Thoracic aorta (tissue), 2 donors: ENCODE measurements around the gene MRPL53. TPM values are rescaled to one million over a fixed set of nuclear protein-coding genes. Genes with fewer than 3 reads are reported as not detected.
A peak's percentile ranks its signal among the peaks of the same experiment; 100 is the strongest.
"Not testable (repeated sequence)": the region's sequence is repeated elsewhere in the genome, so short reads cannot be mapped to it uniquely, and the experiment has no call there.

Source experiments
- ATAC-seq: fragments of 150-250 bp; one replicate; pipeline ENCODE4 v1.8.0; 2017; ENCODE audit warnings: low read depth; ENCODE audit not compliant: insufficient number of reproducible peaks, low FRiP score
- DNase-seq: peaks from one replicate; pipeline ENCODE4 v3.0.0-alpha.2; 2020; ENCODE audit warnings: low spot score
- H3K27ac ChIP-seq, 2 donors: fragments of 200-600 bp; sonication (generic); 1 replicate in 1 of 2; 2 replicates in 1 of 2; pipeline ENCODE4 v1.5.1; 2016; ENCODE audit warnings: mild to moderate bottlenecking in 2 of 2, moderate library complexity in 2 of 2
- H3K27me3 ChIP-seq: fragments of 200-600 bp; sonication (generic); replicated peaks from 2 replicates; pipeline ENCODE4 v1.6.0; 2016; ENCODE audit warnings: mild to moderate bottlenecking; ENCODE audit not compliant: insufficient read depth
- H3K36me3 ChIP-seq: fragments of 200-600 bp; sonication (generic); one replicate; pipeline ENCODE4 v1.5.1; 2016
- H3K4me1 ChIP-seq, 2 donors: fragments of 200-600 bp; sonication (generic); 1 replicate in 1 of 2; 2 replicates in 1 of 2; pipeline versions ENCODE4 v1.5.1 to v1.6.0; 2016; ENCODE audit warnings: low read depth in 2 of 2, mild to moderate bottlenecking in 1 of 2; ENCODE audit not compliant: control insufficient read depth in 1 of 2
- H3K4me3 ChIP-seq: fragments of 200-600 bp; sonication (generic); 2 replicates; pipeline ENCODE4 v1.5.1; 2016; ENCODE audit warnings: mild to moderate bottlenecking
- H3K9me3 ChIP-seq: fragments of 200-600 bp; sonication (generic); 2 replicates; pipeline ENCODE4 v1.5.1; 2016
- total RNA-seq, 2 donors: library from RNA; depleted of rRNA; stranded (reverse); fragments of >200 nt; gene quantifications; one replicate each; pipeline versions ENCODE4 v1.1.0 to v1.2.3, GENCODE V29; 2016
- TF ChIP-seq, protein P1 (sequence below): fragments of 200-600 bp; sonication (generic); IDR thresholded peaks from one replicate; pipeline ENCODE4 v1.5.1; 2019; ENCODE audit warnings: antibody characterized with exemption

The MRPL53 gene
- total RNA-seq, 2 donors from 2014 or later = 14.6 to 40.8 TPM

DNA sequence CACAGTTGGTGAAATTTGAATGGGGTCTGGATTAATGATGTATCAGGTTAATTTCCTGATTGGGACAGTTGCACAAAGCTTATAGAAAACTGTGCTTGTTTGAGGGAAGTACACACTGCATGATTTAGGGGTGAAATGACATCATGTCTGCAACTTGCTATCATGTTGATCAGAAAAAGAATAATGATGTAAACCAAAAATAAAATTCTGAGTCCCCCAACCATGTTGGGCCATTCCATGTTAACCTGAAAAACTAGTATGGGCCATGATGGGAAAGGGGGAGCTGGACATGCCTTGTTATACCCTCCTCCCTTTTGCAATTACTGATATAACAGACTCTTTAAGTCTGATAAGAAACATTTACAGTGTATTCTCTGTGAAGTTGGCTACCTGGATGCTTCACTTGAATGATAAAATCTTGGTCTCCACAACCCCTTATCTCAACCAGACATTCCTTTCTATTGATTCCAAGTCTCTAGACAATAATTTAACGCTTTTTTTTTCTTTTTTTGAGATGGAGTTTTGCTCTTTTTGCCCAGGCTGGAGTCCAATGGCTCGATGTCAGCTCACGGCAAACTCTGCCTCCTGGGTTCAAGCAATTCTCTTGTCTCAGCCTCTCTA lies 21.8 kb downstream of the MRPL53 start:
- Histone ChIP-seq H3K27ac (no peak overlapping the region), H3K4me1 (peaks cover 5 to 7% of the 10 kb centered on the region in 2 donors), H3K4me3 (no peak overlapping the region), H3K9me3 (no peaks in the 10 kb centered on the region), H3K27me3 (no peaks in the 10 kb centered on the region), H3K36me3 (no peaks in the 10 kb centered on the region)
- ATAC-seq = no peak
- TF ChIP-seq, protein P1, sequence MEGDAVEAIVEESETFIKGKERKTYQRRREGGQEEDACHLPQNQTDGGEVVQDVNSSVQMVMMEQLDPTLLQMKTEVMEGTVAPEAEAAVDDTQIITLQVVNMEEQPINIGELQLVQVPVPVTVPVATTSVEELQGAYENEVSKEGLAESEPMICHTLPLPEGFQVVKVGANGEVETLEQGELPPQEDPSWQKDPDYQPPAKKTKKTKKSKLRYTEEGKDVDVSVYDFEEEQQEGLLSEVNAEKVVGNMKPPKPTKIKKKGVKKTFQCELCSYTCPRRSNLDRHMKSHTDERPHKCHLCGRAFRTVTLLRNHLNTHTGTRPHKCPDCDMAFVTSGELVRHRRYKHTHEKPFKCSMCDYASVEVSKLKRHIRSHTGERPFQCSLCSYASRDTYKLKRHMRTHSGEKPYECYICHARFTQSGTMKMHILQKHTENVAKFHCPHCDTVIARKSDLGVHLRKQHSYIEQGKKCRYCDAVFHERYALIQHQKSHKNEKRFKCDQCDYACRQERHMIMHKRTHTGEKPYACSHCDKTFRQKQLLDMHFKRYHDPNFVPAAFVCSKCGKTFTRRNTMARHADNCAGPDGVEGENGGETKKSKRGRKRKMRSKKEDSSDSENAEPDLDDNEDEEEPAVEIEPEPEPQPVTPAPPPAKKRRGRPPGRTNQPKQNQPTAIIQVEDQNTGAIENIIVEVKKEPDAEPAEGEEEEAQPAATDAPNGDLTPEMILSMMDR = no peak
- DNase-seq = no peak

DNA sequence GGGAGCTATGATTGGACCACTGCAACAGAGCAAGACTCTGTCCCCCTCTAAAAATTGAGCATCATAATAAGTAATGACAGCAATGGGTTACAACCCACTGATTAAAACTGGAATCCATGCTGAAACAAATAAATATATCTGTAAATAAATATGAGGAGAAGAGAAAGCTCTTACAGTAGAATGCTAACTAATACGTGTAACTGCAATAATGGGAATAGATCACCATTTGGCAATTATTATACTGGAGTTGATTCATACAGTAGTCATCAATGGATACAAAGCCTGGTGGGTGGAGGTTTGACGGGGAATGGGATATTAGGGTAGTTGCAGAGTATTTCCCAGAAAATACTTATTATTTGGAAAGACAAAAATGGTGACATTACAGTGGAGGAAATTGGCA lies 23.7 kb downstream of the MRPL53 start:
- Histone ChIP-seq H3K36me3 (no peaks in the 10 kb centered on the region), H3K27me3 (no peaks in the 10 kb centered on the region), H3K4me3 (no peak overlapping the region), H3K4me1 (peaks cover 0 to 4% of the 10 kb centered on the region in 2 donors), H3K27ac (no peak overlapping the region), H3K9me3 (no peaks in the 10 kb centered on the region)
- DNase-seq (no peak), ATAC-seq (no peak)
- TF ChIP-seq, protein P1 = no peak

DNA sequence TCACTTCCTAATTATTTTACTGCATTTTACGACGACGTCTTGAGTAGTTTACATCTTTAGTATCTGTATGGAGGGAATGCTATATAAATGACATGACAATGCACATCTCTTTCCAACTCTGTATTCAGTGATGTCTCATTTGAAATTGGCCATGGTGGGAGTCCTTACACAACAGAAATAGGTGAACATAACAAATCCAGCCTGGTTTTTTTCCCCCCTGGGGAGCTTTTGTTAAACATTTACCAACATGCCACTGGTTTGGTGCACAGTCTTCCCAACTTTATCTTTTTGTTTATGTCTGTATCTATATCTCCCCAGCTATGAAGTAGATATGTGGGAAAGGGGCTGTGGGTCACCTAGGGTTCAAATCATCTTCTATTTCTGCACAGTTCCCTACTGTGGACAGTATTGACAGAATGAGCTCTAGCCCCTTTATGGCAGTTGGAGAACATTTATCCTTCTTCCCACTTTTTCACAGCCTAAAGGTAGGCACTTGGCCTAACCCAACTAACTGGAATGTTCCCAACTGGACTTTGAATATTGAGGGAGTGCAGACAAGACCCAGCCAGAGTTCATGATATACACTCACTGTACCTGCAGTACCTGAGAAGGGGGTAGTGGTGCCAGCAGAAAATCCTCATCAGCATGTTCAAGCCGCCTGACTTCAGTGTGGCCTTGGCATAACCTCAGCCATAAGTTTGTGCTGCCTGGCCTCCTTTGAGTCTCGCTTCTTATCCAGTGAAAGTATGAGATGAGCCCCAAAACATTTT lies 25.1 kb downstream of the MRPL53 start:
- ATAC-seq (no peak), DNase-seq (no peak)
- TF ChIP-seq, protein P1 = no peak
- Histone ChIP-seq H3K9me3 (no peaks in the 10 kb centered on the region), H3K27me3 (no peaks in the 10 kb centered on the region), H3K4me1 (peaks cover 0 to 6% of the 10 kb centered on the region in 2 donors), H3K36me3 (no peaks in the 10 kb centered on the region), H3K4me3 (no peak overlapping the region), H3K27ac (no peak overlapping the region)

DNA sequence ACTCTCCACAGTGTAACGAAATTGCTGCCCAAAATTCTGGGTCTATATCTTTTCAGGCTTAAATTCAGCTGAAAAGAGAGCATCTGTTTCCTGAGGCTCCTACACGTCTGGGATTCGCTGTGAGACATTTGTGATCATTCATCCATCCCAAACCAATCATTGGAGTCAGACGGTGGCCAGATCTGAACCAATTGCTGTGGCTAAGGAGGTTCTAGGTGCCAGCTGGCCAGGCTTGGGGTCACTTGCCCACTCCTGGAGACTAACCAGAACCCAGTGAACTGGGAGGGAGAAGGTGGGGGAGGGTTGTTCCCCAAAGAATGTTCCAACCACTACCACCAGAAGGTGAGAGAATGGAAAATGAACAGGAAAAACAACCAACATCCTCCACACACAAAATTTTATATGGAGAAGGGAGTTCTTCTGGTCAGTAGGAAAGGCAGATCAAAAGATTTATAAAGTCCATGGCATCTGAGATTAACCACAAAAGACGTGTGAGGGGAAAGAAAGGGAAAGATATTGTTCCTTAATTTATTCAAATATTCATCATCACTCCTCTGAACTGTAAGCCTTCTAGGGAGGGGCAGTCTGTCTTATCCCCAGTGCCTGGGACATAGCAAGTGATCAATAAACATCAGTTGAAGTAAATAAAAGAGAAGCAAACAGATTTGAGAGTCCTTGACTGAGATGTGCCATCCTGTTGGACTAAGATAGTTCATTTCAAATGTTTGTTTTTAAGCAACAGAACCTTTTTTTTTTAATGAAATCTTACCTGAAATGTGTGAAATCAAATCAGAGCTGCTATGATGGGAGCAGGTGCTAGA lies 27.8 kb downstream of the MRPL53 start:
- no peaks in the 10 kb centered on the region for H3K27me3 ChIP-seq
- no peak overlapping the region for H3K27ac ChIP-seq
- no peaks in the 10 kb centered on the region for H3K36me3 ChIP-seq
- no peaks in the 10 kb centered on the region for H3K9me3 ChIP-seq
- ATAC-seq = no peak
- H3K4me1 ChIP-seq = peaks cover under 1 to 29% of the 10 kb centered on the region in 2 donors
- TF ChIP-seq, protein P1 = no peak
- no peak overlapping the region for H3K4me3 ChIP-seq
- DNase-seq = no peak

- not testable (repeated sequence) for H3K27ac ChIP-seq, H3K9me3 ChIP-seq, DNase-seq, ATAC-seq, H3K27me3 ChIP-seq, H3K36me3 ChIP-seq
- H3K4me3 ChIP-seq = peak overlapping the region; percentile 72
- peaks cover 3 to 48% of the 10 kb centered on the region in 2 donors for H3K4me1 ChIP-seq
Observed at GRCh38 chr2:74442483-74443297, 29.8 kb downstream of the MRPL53 start.
